Ishikawa (cell line): ENCODE data around the gene CPD.

Experiments used
- CEBPB ChIP-seq: IDR thresholded peaks from 2 replicates; pipeline ENCODE4 v1.6.1; 2012
- CREB1 ChIP-seq: IDR thresholded peaks from 2 replicates; pipeline ENCODE4 v1.6.1; 2012; ENCODE audit warnings: low read depth
- EGR1 ChIP-seq: IDR thresholded peaks from 2 replicates; pipeline ENCODE4 v1.6.1; 2012
- EP300 ChIP-seq: IDR thresholded peaks from 2 replicates; pipeline ENCODE4 v1.6.1; 2012; ENCODE audit warnings: borderline replicate concordance
- FOXM1 ChIP-seq: IDR thresholded peaks from 2 replicates; pipeline ENCODE4 v1.6.1; 2012; ENCODE audit warnings: low read depth, borderline replicate concordance
- NFIC ChIP-seq: IDR thresholded peaks from 2 replicates; pipeline ENCODE4 v1.6.1; 2012
- RAD21 ChIP-seq: IDR thresholded peaks from 2 replicates; pipeline ENCODE4 v1.6.1; 2012; ENCODE audit warnings: low read depth
- TAF1 ChIP-seq: IDR thresholded peaks from 2 replicates; pipeline ENCODE4 v1.6.1; 2012; ENCODE audit warnings: low read depth, mild to moderate bottlenecking
- TCF12 ChIP-seq: IDR thresholded peaks from 2 replicates; pipeline ENCODE4 v1.6.1; 2012; ENCODE audit warnings: low read depth
- TEAD4 ChIP-seq: IDR thresholded peaks from 2 replicates; pipeline ENCODE4 v1.6.1; 2012
- YY1 ChIP-seq: IDR thresholded peaks from 2 replicates; pipeline ENCODE4 v1.6.1; 2012; ENCODE audit warnings: low read depth
- ZBTB7A ChIP-seq: IDR thresholded peaks from 2 replicates; pipeline ENCODE4 v1.6.1; 2012; ENCODE audit warnings: low read depth
- TF ChIP-seq, protein P1 (sequence below): IDR thresholded peaks from 2 replicates; pipeline ENCODE4 v1.6.1; 2012
- TF ChIP-seq, protein P2 (sequence below): IDR thresholded peaks from 2 replicates; pipeline ENCODE4 v1.6.1; 2012; ENCODE audit warnings: low read depth, mild to moderate bottlenecking
- TF ChIP-seq, protein P3 (sequence below): IDR thresholded peaks from 2 replicates; pipeline ENCODE4 v1.6.1; 2012

CPD gene

DNA sequence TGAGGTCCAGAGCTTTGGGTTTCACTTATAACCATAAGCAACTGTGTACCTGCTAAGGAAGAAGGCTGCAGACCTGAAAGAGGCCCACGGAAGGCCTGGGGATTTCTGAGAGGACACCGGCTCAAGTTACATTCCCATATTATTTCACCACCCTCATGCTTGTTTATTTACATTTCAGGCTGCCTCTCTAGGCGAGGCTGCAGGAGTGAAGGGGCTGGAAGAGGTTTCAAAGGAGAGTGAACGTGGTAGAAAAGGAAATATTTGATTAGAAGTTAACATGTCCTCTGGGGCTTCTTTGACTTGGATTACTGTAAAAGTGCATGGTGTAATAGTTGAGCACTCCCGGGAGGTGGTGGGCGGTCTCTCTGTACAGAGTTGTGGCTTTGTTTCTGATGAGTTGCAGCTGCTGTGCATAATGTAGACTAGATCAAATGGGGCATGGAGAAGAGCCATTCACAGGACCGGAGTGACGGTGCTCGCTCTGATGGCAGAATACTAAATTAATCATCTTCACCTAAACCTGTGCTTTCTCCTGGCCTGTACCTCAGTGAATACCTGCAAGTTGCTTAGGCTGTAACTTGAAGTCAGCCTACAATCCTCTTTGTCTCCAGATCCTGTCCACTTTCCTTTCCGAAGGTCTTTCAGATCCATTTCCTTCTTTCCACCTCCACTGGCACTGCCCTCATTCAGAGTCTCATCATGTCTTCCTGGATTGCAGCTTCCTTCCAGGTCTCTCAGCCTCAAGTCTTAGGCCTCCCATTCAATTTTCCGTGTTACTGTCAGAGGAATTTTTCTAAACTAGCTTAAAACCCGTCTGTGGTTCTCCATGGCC, 1.9 kb upstream of the CPD start:
- TF ChIP-seq CEBPB (peak; percentile 9; the same call in 1 of the 2 replicates), TAF1 (no peak), YY1 (no peak)

DNA sequence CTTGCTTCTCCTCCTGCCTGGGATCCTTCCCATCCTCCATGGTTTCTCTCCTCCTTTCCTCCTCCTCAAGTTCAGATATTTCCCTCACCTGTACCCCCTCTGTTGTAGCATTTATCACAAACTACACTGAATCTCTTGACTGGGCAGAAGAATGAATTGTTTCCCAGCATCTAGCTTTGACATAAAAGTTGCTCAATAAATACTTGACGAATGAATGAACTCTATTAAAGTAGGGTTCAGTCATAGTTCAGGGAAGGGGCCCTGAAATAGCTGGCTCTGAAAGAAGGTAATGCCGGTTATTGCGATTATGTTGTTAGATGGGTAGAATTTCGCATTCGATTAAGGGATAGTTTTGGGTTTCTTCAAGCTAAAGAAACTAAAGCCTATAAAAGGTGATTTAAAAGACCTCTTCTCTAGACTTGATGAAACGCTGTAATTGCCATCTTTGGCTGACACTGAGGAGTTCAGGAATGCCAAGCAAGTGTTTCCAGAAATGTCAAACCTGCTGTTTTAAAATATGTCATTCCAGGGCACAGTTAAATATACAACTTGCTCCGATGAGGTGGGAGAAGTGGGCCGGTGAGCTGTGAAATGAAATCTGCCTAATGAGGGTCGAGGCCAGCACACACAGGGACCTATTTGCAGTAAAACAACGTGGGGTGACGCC, 1.0 kb upstream of the CPD start:
- no peak for TF ChIP-seq CEBPB
- TF ChIP-seq FOXM1 = no peak
- TF ChIP-seq YY1 = no peak
- no peak for TF ChIP-seq TAF1
- no peak for TF ChIP-seq NFIC
- TF ChIP-seq TEAD4 = no peak
- TF ChIP-seq CREB1 = no peak
- TF ChIP-seq, protein P1, sequence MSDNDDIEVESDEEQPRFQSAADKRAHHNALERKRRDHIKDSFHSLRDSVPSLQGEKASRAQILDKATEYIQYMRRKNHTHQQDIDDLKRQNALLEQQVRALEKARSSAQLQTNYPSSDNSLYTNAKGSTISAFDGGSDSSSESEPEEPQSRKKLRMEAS = no peak
- no peak for TF ChIP-seq ZBTB7A
- TF ChIP-seq, protein P2, sequence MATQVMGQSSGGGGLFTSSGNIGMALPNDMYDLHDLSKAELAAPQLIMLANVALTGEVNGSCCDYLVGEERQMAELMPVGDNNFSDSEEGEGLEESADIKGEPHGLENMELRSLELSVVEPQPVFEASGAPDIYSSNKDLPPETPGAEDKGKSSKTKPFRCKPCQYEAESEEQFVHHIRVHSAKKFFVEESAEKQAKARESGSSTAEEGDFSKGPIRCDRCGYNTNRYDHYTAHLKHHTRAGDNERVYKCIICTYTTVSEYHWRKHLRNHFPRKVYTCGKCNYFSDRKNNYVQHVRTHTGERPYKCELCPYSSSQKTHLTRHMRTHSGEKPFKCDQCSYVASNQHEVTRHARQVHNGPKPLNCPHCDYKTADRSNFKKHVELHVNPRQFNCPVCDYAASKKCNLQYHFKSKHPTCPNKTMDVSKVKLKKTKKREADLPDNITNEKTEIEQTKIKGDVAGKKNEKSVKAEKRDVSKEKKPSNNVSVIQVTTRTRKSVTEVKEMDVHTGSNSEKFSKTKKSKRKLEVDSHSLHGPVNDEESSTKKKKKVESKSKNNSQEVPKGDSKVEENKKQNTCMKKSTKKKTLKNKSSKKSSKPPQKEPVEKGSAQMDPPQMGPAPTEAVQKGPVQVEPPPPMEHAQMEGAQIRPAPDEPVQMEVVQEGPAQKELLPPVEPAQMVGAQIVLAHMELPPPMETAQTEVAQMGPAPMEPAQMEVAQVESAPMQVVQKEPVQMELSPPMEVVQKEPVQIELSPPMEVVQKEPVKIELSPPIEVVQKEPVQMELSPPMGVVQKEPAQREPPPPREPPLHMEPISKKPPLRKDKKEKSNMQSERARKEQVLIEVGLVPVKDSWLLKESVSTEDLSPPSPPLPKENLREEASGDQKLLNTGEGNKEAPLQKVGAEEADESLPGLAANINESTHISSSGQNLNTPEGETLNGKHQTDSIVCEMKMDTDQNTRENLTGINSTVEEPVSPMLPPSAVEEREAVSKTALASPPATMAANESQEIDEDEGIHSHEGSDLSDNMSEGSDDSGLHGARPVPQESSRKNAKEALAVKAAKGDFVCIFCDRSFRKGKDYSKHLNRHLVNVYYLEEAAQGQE = no peak
- no peak for TF ChIP-seq EP300
- TF ChIP-seq, protein P3, sequence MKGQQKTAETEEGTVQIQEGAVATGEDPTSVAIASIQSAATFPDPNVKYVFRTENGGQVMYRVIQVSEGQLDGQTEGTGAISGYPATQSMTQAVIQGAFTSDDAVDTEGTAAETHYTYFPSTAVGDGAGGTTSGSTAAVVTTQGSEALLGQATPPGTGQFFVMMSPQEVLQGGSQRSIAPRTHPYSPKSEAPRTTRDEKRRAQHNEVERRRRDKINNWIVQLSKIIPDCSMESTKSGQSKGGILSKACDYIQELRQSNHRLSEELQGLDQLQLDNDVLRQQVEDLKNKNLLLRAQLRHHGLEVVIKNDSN = no peak
- no peak for TF ChIP-seq TCF12
- TF ChIP-seq RAD21 = no peak
- no peak for TF ChIP-seq EGR1

DNA sequence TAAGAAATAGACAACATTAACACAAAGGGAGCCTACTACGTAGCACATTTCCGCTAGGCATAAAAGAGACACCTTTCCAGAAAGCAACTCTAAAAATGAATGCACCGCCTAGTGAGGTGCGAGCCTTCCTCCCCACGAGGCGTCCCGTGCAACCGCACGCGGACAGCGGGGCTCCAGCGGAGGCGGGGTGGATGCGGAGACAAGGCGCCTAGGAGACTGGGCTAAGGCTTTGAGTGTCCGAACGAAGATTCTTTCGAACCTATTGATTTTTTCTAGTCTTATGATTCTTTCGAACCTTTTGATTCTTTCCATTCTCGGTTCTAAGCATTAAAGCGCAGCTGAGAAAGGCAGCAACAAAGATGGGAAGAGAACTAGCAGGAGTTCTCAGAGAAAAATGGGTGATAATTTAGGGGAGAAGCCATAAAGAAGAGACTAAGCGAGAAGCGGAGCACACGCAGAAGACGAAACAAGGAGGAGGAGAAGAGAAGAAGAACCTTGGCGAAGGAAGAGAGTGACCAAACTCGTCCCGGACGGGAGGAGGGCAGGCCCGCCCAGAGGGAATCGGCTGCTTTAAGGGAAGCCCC, 394 bp upstream of the CPD start:
- TF ChIP-seq CREB1 (peak; percentile 67), EGR1 (no peak), NFIC (no peak), EP300 (no peak), TEAD4 (no peak), TCF12 (0 out of 2 replicates have a peak, but pooled peaks have one; percentile 10), TAF1 (no peak), YY1 (no peak), FOXM1 (no peak), CEBPB (no peak), RAD21 (no peak), ZBTB7A (no peak)
- TF ChIP-seq, protein P2 = no peak
- TF ChIP-seq, protein P1 = peak; percentile 61
- TF ChIP-seq, protein P3 = no peak

DNA sequence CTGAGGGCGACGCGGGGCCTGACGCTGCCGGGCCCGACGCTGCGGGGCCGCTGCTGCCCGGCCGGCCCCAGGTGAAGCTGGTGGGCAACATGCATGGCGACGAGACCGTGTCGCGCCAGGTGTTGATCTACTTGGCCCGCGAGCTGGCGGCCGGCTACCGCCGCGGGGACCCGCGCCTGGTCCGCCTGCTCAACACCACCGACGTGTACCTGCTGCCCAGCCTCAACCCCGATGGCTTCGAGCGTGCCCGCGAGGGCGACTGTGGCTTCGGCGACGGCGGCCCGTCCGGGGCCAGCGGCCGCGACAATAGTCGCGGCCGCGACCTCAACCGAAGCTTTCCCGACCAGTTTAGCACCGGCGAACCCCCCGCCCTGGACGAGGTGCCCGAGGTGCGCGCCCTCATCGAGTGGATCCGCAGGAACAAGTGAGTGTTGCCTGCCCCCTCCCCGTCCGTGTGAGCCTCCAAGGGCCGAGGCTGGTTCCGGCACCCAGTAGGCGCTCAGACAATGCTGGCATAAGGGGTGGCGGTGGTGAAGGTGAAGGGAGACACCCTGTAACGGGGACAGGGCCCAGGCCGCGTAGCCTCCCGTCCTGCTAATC, 676 bp downstream of the CPD start:
- no peak for TF ChIP-seq EGR1
- TF ChIP-seq, protein P1 = peak; percentile 53; the same call in 1 of the 2 replicates

DNA sequence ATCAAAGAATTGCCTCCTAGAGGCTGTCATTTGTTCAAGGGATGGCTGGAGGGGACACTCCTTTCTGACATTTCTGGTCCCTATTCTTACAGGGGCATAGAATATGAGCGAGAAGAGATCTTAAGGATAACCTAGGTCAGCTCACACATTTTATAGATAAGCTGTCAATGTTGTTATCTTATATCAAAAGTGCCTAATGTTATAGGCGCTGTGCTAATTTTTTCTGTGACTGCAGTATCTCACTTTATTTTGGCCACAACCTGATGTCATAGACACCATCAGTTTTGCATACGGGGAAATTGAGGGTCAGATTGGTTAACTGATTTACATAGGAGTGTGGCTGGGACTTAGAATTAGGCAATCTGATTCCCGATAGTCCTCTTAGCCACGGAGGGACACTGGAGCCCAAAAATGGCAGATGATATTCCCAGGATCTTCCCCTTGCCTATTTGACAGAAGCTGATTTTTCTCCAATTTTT, 1.2 kb downstream of the CPD start:
- TF ChIP-seq, protein P1 = no peak
- TF ChIP-seq TAF1 = no peak
- TF ChIP-seq, protein P3 = no peak
